GM23248 (cell line): ENCODE measurements around the gene PSMA5.

Experiments
- EZH2 ChIP-seq: fragments of 200-600 bp; sonication (generic); IDR thresholded peaks from 2 replicates; pipeline ENCODE4 v1.6.1; 2018; ENCODE audit warnings: antibody characterized with exemption, mild to moderate bottlenecking; ENCODE audit not compliant: insufficient read depth, poor library complexity, severe bottlenecking
- EZH2phosphoT487 ChIP-seq: fragments of 200-600 bp; sonication (generic); IDR thresholded peaks from 2 replicates; pipeline ENCODE4 v1.6.1; 2018; ENCODE audit warnings: antibody characterized with exemption, moderate library complexity, mild to moderate bottlenecking, low read depth; ENCODE audit not compliant: insufficient read depth

GRCh38 chr1:109470245-109470644 lies 44.0 kb upstream of the PSMA5 start:
- TF ChIP-seq EZH2 (no peak), EZH2phosphoT487 (no peak)
